PC-9 (cell line): Measurements from ENCODE around the gene TUBG1.

Experiments used
- EZH2 ChIP-seq: fragments of 200-600 bp; sonication (generic); IDR thresholded peaks from 2 replicates; pipeline ENCODE4 v1.8.0; 2017; ENCODE audit warnings: antibody characterized with exemption, low read depth
- TF ChIP-seq, protein P1 (sequence below): fragments of 200-600 bp; sonication (generic); conservative IDR thresholded peaks from 2 replicates; pipeline ENCODE4 v1.6.1; 2017; ENCODE audit warnings: mixed run types, antibody characterized with exemption, mild to moderate bottlenecking, moderate library complexity

DNA sequence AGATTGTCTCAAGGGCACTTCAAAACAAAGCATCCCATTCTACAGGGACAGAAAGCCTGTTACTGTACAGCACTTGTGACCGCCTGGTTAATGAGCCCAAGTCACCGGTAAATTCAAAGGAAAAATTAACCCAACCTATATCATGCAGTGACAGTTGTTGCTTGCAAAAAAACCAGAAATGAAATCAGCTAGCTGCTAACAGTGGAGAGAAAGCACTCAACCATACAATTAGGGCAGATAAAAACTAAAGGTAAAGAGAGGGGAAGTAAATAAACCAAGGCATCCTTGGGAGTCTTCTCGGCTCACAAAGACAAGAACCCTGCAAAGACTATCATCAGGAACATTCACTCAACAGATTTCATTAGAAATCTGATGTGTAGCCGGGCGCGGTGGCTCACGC, 6.2 kb upstream of the TUBG1 start:
- TF ChIP-seq, protein P1, sequence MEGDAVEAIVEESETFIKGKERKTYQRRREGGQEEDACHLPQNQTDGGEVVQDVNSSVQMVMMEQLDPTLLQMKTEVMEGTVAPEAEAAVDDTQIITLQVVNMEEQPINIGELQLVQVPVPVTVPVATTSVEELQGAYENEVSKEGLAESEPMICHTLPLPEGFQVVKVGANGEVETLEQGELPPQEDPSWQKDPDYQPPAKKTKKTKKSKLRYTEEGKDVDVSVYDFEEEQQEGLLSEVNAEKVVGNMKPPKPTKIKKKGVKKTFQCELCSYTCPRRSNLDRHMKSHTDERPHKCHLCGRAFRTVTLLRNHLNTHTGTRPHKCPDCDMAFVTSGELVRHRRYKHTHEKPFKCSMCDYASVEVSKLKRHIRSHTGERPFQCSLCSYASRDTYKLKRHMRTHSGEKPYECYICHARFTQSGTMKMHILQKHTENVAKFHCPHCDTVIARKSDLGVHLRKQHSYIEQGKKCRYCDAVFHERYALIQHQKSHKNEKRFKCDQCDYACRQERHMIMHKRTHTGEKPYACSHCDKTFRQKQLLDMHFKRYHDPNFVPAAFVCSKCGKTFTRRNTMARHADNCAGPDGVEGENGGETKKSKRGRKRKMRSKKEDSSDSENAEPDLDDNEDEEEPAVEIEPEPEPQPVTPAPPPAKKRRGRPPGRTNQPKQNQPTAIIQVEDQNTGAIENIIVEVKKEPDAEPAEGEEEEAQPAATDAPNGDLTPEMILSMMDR = no peak
- TF ChIP-seq EZH2 = no peak
